GM21723 (cell line): ENCODE results near the gene PRND.
"Not testable (repeated sequence)": the region's sequence is repeated elsewhere in the genome, so short reads cannot be mapped to it uniquely, and the experiment has no call there.

Experiments
- ATAC-seq: cut with Tn5 transposase; IDR thresholded peaks from one replicate; pipeline ENCODE4 v1.9.1; 2021; ENCODE audit warnings: mild to moderate bottlenecking, moderate library complexity; ENCODE audit not compliant: unreplicated experiment

PRND gene

GRCh38 chr20:4708036-4708435 is 13.7 kb upstream of the PRND start:
- ATAC-seq: no peak

GRCh38 chr20:4708856-4709255 is 12.9 kb upstream of the PRND start:
- ATAC-seq: no peak

GRCh38 chr20:4709261-4710105 is 12.2 kb upstream of the PRND start:
- ATAC-seq: no peak

- ATAC-seq: no peak
These were observed 11.6 kb upstream of the PRND start for GRCh38 chr20:4710106-4710475.

- no peak for ATAC-seq
These were observed 10.2 kb upstream of the PRND start for GRCh38 chr20:4711511-4711910.

- no peak for ATAC-seq
These were observed 8.3 kb upstream of the PRND start for GRCh38 chr20:4713401-4713800.

GRCh38 chr20:4714818-4715217 is 6.9 kb upstream of the PRND start:
- no peak for ATAC-seq

GRCh38 chr20:4717816-4718570 is 3.7 kb upstream of the PRND start:
- no peak for ATAC-seq

- no peak for ATAC-seq
These were observed 2.5 kb upstream of the PRND start for GRCh38 chr20:4719190-4719589.

GRCh38 chr20:4720041-4720976 is 1.4 kb upstream of the PRND start:
- peak; percentile 95 for ATAC-seq

- ATAC-seq: peak; percentile 6
These were observed 746 bp upstream of the PRND start for GRCh38 chr20:4720977-4721349.

GRCh38 chr20:4722571-4722970 is 862 bp downstream of the PRND start:
- ATAC-seq: no peak

- ATAC-seq: no peak
These were observed 1.3 kb downstream of the PRND start for GRCh38 chr20:4722993-4723392.

GRCh38 chr20:4723553-4723952 is 1.8 kb downstream of the PRND start:
- not testable (repeated sequence) for ATAC-seq

GRCh38 chr20:4724459-4725262 is 3.0 kb downstream of the PRND start:
- ATAC-seq: no peak

- ATAC-seq: no peak
These were observed 3.5 kb downstream of the PRND start for GRCh38 chr20:4725263-4725550.

GRCh38 chr20:4726710-4727397 is 5.1 kb downstream of the PRND start:
- peak; percentile 67 for ATAC-seq

- no peak for ATAC-seq
These were observed 6.5 kb downstream of the PRND start for GRCh38 chr20:4728120-4728760.

GRCh38 chr20:4729265-4729664 is 7.6 kb downstream of the PRND start:
- no peak for ATAC-seq

- ATAC-seq: no peak
These were observed 9.1 kb downstream of the PRND start for GRCh38 chr20:4730780-4731179.
